NCI-H446 (cell line): ENCODE results near the gene KCTD7.
"Not testable (repeated sequence)": the region's sequence is repeated elsewhere in the genome, so short reads cannot be mapped to it uniquely, and the experiment has no call there.

ENCODE experiments used
- DNase-seq, 2 experiments: peaks; one replicate each; lab custom pipeline; 2025; lab: John Stamatoyannopoulos, UW

Gene KCTD7

DNA sequence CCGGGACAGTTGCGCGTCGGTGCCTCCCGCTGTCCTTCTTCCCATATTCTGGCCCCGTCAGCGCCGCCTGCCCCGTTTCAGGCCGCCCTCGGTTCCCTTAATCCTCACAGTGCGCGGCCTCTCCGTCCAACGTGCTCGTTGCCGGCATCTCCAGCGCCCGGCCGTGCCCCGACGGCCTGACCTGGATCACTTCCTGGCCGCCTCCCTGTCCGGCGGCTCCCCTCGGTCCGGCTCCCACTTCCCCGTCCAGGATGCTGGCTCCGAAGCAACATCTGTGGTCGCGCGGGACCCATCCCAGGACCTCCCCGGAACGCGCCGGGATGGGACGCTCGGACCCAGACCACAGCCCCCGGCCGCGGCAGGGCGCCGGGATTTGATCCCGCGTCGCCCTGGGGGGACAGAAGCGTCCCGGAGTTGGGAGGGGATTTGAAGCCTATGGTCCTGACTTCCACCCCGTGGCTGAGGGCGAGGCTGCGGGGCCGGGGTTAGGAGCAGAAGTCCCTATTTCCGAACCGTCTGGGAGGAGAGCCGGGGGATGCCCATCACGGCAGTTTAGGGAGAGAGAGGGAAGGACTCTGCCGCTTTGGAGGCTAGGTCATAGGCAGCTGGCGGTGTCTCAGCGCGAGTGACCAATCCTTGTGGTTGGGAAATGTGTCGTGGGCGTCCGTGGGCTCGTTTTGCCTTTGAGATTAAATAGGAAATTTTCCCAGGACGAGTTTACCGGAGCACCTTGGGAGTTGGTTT, 53.8 kb downstream of the KCTD7 start:
- DNase-seq: no peak

DNA sequence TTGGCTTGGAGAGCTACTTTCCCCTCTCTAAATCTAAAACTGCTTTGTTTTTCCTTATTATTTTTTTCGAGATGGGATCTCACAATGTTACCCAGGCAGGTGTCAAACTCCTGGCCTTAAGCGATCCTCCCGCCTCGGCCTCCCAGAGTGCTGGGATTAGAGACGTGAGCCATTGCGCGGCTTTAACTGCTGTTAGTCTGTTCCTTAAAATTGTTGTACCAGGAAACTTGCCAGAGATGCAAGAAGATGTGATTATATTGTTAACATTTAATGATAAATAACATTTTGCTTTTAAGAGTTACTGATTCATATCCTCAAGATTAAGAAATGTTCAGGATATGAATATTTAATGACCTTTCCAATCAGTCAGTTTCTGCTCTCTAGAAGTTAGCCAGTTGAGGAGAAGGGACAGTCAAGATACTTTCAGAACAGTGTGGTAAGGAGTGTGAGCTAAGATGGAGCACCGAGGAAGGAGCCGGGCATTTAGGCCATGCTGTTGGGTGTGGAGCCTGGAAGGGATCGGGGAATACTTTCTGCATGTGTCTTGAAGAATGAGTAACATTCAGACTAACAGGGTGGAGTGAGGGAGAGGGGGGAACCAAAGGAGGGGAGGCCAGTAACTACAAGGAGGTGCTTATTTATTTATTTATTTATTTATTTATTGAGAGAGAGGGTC, 54.6 kb downstream of the KCTD7 start:
- DNase-seq: not testable (repeated sequence)

- DNase-seq: no peak
These were observed 55.1 kb downstream of the KCTD7 start for GRCh38 chr7:66683770-66684123.

GRCh38 chr7:66685663-66686062, 57.0 kb downstream of the KCTD7 start:
- not testable (repeated sequence) for DNase-seq

DNA sequence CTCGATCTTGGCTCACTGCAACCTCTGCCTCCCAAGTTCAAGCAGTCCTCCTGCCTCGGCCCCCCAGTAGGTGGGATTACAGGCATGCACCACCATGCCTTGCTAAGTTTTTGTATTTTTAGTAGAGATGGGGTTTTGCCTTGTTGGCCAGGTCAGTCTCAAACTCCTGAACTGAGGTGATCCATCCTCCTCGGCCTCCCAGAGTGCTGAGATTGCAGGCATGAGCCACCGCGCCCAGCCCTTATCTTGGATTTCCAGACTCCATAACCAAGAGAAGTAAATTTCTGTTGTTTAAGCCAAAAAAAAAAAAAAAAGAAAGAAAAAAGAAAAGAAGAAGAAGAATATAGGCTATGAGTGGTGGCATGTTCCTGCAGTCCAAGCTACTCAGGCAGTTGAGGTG, 58.5 kb downstream of the KCTD7 start:
- no peak for DNase-seq

DNA sequence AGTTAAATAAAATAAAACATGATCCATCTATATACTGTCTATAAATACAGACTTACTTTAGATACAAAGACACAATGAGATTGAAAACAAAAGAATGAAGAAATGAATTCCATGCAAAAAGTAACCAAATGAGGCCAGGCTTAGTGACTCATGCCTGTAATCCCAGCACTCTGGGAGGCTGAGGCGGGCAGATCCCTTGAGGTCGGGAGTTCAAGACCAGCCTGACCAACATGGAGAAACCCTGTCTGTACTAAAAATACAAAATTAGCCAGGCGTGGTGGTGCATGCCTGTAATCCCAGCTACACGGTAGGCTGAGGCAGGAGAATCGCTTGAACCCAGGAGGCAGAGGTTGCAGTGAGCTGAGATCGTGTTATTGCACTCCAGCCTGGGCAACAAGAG, 59.0 kb downstream of the KCTD7 start:
- not testable (repeated sequence) for DNase-seq

DNA sequence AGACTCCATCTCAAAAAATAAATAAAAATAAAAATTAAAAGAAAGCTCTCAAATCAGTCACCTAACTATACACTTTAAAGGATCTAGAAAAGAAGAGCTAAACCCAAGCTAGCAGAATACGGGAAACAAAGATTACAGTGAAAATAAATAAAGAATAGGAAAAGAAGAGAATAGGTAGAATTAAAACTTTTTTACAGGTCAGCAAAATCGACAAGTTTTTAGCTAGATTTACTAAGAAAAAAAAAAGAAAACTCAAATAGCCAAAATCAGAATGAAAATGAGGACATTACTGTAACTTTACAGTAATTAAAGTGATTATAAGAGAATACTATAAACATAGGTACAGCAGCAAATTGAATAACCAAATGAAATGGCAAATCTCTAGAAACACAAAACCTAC, 60.4 kb downstream of the KCTD7 start:
- no peak for DNase-seq

GRCh38 chr7:66693331-66693730, 64.7 kb downstream of the KCTD7 start:
- no peak for DNase-seq
